Measurements from ENCODE around the gene PLEKHH1.

The PLEKHH1 gene

GRCh38 chr14:67557118-67557517, 24.0 kb downstream of the PLEKHH1 start:
- no peak for DNase-seq (ENCODE audit: low read depth)
- no peak for TF ChIP-seq CTCF (IDR thresholded peaks at IDR 0.05; ENCODE audit: insufficient read depth, low read depth, low read length, missing control alignments)
- H3K4me3 ChIP-seq (ENCODE audit: low read depth, low read length): no peak overlapping the region

GRCh38 chr14:67557656-67558055, 24.6 kb downstream of the PLEKHH1 start:
- H3K4me3 ChIP-seq (ENCODE audit: low read depth, low read length): no peak overlapping the region
- TF ChIP-seq CTCF (IDR thresholded peaks at IDR 0.05; ENCODE audit: insufficient read depth, low read depth, low read length, missing control alignments): no peak
- no peak for DNase-seq (ENCODE audit: low read depth)

GRCh38 chr14:67559639-67560038, 26.5 kb downstream of the PLEKHH1 start:
- DNase-seq (ENCODE audit: low read depth): no peak
- no peak overlapping the region for H3K4me3 ChIP-seq (ENCODE audit: low read depth, low read length)
- no peak for TF ChIP-seq CTCF (IDR thresholded peaks at IDR 0.05; ENCODE audit: insufficient read depth, low read depth, low read length, missing control alignments)

- DNase-seq (ENCODE audit: low read depth): no peak
- TF ChIP-seq CTCF (IDR thresholded peaks at IDR 0.05; ENCODE audit: insufficient read depth, low read depth, low read length, missing control alignments): no peak
- H3K4me3 ChIP-seq (ENCODE audit: low read depth, low read length): no peak overlapping the region
These were observed 29.1 kb downstream of the PLEKHH1 start for GRCh38 chr14:67562025-67562775.

GRCh38 chr14:67562776-67563150, 29.7 kb downstream of the PLEKHH1 start:
- no peak overlapping the region for H3K4me3 ChIP-seq (ENCODE audit: low read depth, low read length)
- no peak for TF ChIP-seq CTCF (IDR thresholded peaks at IDR 0.05; ENCODE audit: insufficient read depth, low read depth, low read length, missing control alignments)
- no peak for DNase-seq (ENCODE audit: low read depth)

- H3K4me3 ChIP-seq (ENCODE audit: low read depth, low read length): no peak overlapping the region
- no peak for DNase-seq (ENCODE audit: low read depth)
- no peak for TF ChIP-seq CTCF (IDR thresholded peaks at IDR 0.05; ENCODE audit: insufficient read depth, low read depth, low read length, missing control alignments)
These were observed 31.1 kb downstream of the PLEKHH1 start for GRCh38 chr14:67564236-67564635.

- TF ChIP-seq CTCF (IDR thresholded peaks at IDR 0.05; ENCODE audit: insufficient read depth, low read depth, low read length, missing control alignments): no peak
- no peak for DNase-seq (ENCODE audit: low read depth)
These were observed 33.8 kb downstream of the PLEKHH1 start for GRCh38 chr14:67566908-67567307.

More at GRCh38 chr14:67566908-67567307, 33.8 kb downstream of the PLEKHH1 start:
- H3K4me3 ChIP-seq (ENCODE audit: low read depth, low read length): no peak overlapping the region

All from GM12865 (cell line).